GM12878 (cell line): Measurements from ENCODE around the gene NT5C3B.
"Not testable (repeated sequence)": the region's sequence is repeated elsewhere in the genome, so short reads cannot be mapped to it uniquely, and the experiment has no call there.

Source experiments
- EZH2 ChIP-seq: IDR thresholded peaks from 2 replicates; pipeline ENCODE4 v1.6.1; 2012; ENCODE audit warnings: low read depth, mild to moderate bottlenecking, control low read depth, inconsistent platforms, low read length, borderline replicate concordance; ENCODE audit not compliant: control insufficient read depth
- TF ChIP-seq, protein P1 (sequence below): IDR thresholded peaks from 2 replicates; pipeline ENCODE4 v1.6.1; 2012; ENCODE audit warnings: mild to moderate bottlenecking, low read depth, low read length
- TF ChIP-seq, protein P2 (sequence below): fragments of 450-650 bp; conservative IDR thresholded peaks from 2 replicates; pipeline ENCODE4 v1.6.1; 2017; ENCODE audit warnings: mild to moderate bottlenecking, moderate library complexity

DNA sequence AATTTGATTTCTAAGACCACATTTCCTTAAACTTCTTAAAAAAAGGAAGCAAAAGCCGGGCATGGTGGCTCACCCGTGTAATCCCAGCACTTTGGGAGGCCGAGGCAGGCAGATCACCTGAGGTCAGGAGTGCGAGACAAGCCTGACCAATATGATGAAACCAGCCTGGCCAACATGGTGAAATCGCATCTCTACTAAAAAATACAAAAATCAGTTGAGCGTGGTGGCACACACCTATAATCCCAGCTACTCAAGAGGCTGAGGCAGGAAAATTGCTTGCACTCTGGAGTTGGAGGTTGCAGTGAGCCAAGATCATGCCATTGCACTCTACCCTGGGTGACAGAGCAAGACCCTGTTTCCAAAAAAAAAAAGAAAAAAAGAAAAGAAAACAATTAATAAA, 4.7 kb upstream of the NT5C3B start:
- TF ChIP-seq, protein P1, sequence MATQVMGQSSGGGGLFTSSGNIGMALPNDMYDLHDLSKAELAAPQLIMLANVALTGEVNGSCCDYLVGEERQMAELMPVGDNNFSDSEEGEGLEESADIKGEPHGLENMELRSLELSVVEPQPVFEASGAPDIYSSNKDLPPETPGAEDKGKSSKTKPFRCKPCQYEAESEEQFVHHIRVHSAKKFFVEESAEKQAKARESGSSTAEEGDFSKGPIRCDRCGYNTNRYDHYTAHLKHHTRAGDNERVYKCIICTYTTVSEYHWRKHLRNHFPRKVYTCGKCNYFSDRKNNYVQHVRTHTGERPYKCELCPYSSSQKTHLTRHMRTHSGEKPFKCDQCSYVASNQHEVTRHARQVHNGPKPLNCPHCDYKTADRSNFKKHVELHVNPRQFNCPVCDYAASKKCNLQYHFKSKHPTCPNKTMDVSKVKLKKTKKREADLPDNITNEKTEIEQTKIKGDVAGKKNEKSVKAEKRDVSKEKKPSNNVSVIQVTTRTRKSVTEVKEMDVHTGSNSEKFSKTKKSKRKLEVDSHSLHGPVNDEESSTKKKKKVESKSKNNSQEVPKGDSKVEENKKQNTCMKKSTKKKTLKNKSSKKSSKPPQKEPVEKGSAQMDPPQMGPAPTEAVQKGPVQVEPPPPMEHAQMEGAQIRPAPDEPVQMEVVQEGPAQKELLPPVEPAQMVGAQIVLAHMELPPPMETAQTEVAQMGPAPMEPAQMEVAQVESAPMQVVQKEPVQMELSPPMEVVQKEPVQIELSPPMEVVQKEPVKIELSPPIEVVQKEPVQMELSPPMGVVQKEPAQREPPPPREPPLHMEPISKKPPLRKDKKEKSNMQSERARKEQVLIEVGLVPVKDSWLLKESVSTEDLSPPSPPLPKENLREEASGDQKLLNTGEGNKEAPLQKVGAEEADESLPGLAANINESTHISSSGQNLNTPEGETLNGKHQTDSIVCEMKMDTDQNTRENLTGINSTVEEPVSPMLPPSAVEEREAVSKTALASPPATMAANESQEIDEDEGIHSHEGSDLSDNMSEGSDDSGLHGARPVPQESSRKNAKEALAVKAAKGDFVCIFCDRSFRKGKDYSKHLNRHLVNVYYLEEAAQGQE, result not testable (repeated sequence)
- TF ChIP-seq EZH2, result not testable (repeated sequence)
- TF ChIP-seq, protein P2, sequence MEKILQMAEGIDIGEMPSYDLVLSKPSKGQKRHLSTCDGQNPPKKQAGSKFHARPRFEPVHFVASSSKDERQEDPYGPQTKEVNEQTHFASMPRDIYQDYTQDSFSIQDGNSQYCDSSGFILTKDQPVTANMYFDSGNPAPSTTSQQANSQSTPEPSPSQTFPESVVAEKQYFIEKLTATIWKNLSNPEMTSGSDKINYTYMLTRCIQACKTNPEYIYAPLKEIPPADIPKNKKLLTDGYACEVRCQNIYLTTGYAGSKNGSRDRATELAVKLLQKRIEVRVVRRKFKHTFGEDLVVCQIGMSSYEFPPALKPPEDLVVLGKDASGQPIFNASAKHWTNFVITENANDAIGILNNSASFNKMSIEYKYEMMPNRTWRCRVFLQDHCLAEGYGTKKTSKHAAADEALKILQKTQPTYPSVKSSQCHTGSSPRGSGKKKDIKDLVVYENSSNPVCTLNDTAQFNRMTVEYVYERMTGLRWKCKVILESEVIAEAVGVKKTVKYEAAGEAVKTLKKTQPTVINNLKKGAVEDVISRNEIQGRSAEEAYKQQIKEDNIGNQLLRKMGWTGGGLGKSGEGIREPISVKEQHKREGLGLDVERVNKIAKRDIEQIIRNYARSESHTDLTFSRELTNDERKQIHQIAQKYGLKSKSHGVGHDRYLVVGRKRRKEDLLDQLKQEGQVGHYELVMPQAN, result not testable (repeated sequence)
